SK-N-MC (cell line): ENCODE measurements around the gene SLC2A14.
"Not testable (repeated sequence)": the region's sequence is repeated elsewhere in the genome, so short reads cannot be mapped to it uniquely, and the experiment has no call there.

ENCODE experiments used
- DNase-seq: peaks from one replicate; pipeline ENCODE4 v3.0.0-alpha.2; 2011; ENCODE audit warnings: low read depth, low spot score
- H3K27ac ChIP-seq: fragments of 200-600 bp; sonication (generic); 2 replicates; pipeline ENCODE4 v1.5.1; 2016; ENCODE audit warnings: mixed run types
- H3K36me3 ChIP-seq: fragments of 200-600 bp; sonication (generic); 2 replicates; pipeline ENCODE4 v1.6.1; 2017; ENCODE audit warnings: antibody characterized with exemption, low read length, mixed read lengths; ENCODE audit not compliant: insufficient read depth
- H3K4me3 ChIP-seq: fragments of 200-600 bp; sonication (generic); 2 replicates; pipeline ENCODE4 v1.5.1; 2016
- H3K9ac ChIP-seq: fragments of 200-600 bp; sonication (generic); 2 replicates; pipeline ENCODE4 v1.8.0; 2017; ENCODE audit warnings: mixed run types, mixed read lengths; ENCODE audit not compliant: insufficient read length
- H3K9me3 ChIP-seq: fragments of 200-600 bp; sonication (generic); 2 replicates; pipeline ENCODE4 v1.6.1; 2017; ENCODE audit warnings: low read depth, mild to moderate bottlenecking, antibody characterized with exemption, low read length, moderate library complexity, mixed read lengths
- EZH2 ChIP-seq: fragments of 200-600 bp; sonication (generic); IDR thresholded peaks from one replicate; pipeline ENCODE4 v1.6.1; 2017; ENCODE audit warnings: antibody characterized with exemption
- FOXP2 ChIP-seq: optimal IDR thresholded peaks from 2 replicates; pipeline ENCODE3; 2011; ENCODE audit warnings: mild to moderate bottlenecking, moderate library complexity; ENCODE audit not compliant: insufficient read depth; ENCODE audit errors: extremely low read length, control extremely low read depth
- POLR2AphosphoS5 ChIP-seq: IDR thresholded peaks from 2 replicates; pipeline ENCODE4 v1.6.1; 2012; ENCODE audit warnings: mild to moderate bottlenecking, low read depth, low read length, borderline replicate concordance

The SLC2A14 gene

GRCh38 chr12:7787574-7788293 is 85.0 kb downstream of the SLC2A14 start:
- no peak overlapping the region for H3K4me3 ChIP-seq

GRCh38 chr12:7784701-7785100 is 88.0 kb downstream of the SLC2A14 start:
- no peak overlapping the region for H3K9ac ChIP-seq
- no peak for DNase-seq
- no peak for TF ChIP-seq POLR2AphosphoS5
- no peak for TF ChIP-seq EZH2
- no peak for TF ChIP-seq FOXP2
- H3K36me3 ChIP-seq, result no peaks in the 10 kb centered on the region
- H3K27ac ChIP-seq, result no peak overlapping the region
- H3K4me3 ChIP-seq, result no peak overlapping the region
- no peaks in the 10 kb centered on the region for H3K9me3 ChIP-seq

More at GRCh38 chr12:7787574-7788293, 85.0 kb downstream of the SLC2A14 start:
- Histone ChIP-seq H3K27ac (no peak overlapping the region), H3K9me3 (no peaks in the 10 kb centered on the region), H3K9ac (no peak overlapping the region), H3K36me3 (no peaks in the 10 kb centered on the region)
- no peak for TF ChIP-seq POLR2AphosphoS5
- TF ChIP-seq FOXP2, result no peak
- TF ChIP-seq EZH2, result no peak
- DNase-seq, result no peak

- not testable (repeated sequence) for DNase-seq, H3K4me3 ChIP-seq, H3K9me3 ChIP-seq, H3K27ac ChIP-seq, H3K9ac ChIP-seq, H3K36me3 ChIP-seq
Observed at GRCh38 chr12:7783433-7783832, 89.3 kb downstream of the SLC2A14 start.

DNA sequence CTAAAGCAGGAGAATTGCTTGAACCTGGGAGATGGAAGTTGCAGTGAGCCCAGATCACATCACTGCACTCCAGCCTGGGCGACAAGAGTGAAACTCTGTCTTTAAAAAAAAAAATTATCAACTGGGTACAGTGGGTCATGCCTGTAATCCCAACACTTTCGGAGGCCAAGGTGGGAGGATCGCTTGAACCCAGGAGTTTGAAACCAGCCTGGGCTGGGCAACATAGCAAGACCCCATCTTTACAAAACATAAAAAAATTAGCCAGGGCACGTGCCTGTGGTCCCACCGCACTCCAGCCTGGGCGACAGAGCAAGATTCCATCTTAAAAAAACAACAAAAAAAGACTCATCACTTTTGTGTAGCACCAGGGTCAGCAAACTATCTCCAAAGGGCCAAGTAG is 90.7 kb downstream of the SLC2A14 start:
- H3K9ac ChIP-seq, result no peak overlapping the region
- no peaks in the 10 kb centered on the region for H3K36me3 ChIP-seq
- H3K4me3 ChIP-seq, result no peak overlapping the region
- DNase-seq, result no peak
- no peak for TF ChIP-seq FOXP2
- TF ChIP-seq EZH2, result no peak
- no peak for TF ChIP-seq POLR2AphosphoS5
- H3K9me3 ChIP-seq, result no peaks in the 10 kb centered on the region
- no peak overlapping the region for H3K27ac ChIP-seq

DNA sequence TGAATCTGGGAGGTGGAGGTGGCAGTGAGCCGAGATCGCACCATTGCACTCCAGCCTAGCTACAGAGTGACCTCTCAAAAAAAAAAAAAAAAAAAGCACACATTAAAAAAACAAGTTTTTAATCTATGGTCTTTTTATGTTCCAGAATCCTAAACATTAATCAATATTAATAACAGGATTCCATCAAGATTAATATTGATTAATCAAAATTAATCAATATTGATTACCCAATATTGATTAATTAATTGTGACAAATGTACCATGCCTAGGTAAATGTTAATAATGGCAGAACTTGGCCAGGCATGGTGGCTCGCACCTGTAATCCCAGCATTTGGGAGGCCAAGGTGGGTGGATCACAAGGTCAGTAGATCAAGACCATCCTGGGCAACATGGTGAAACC is 91.4 kb downstream of the SLC2A14 start:
- Histone ChIP-seq H3K9me3 (no peaks in the 10 kb centered on the region), H3K9ac (no peak overlapping the region), H3K4me3 (no peak overlapping the region), H3K27ac (no peak overlapping the region), H3K36me3 (no peaks in the 10 kb centered on the region)
- no peak for DNase-seq
- TF ChIP-seq EZH2 (no peak), POLR2AphosphoS5 (no peak), FOXP2 (no peak)

- Histone ChIP-seq H3K27ac (no peak overlapping the region), H3K9me3 (no peaks in the 10 kb centered on the region), H3K4me3 (no peak overlapping the region), H3K36me3 (no peaks in the 10 kb centered on the region), H3K9ac (no peak overlapping the region)
- no peak for DNase-seq
- TF ChIP-seq POLR2AphosphoS5 (no peak), FOXP2 (no peak), EZH2 (no peak)
Observed at GRCh38 chr12:7769999-7770398, 102.7 kb downstream of the SLC2A14 start.
